ENCODE results near the gene TEX54.
A peak's percentile ranks its signal among the peaks of the same experiment; 100 is the strongest.

- peak in 1 of 6 experiments; percentile 3 for TF ChIP-seq CTCF (IDR thresholded peaks at IDR 0.05)
- TF ChIP-seq POLR2A (IDR thresholded peaks at IDR 0.05) = peak; percentile 94 to 96
Measured at GRCh38 chr11:62855571-62856332, 23.1 kb upstream of the TEX54 start.

All from Peyer's patch (tissue), 4 donors.